HG03108 (cell line): ENCODE data around the gene SEPTIN3.

Source experiments
- ATAC-seq: cut with Tn5 transposase; IDR thresholded peaks from one replicate; pipeline ENCODE4 v1.9.1; 2021; ENCODE audit warnings: moderate library complexity; ENCODE audit not compliant: unreplicated experiment

The SEPTIN3 gene

DNA sequence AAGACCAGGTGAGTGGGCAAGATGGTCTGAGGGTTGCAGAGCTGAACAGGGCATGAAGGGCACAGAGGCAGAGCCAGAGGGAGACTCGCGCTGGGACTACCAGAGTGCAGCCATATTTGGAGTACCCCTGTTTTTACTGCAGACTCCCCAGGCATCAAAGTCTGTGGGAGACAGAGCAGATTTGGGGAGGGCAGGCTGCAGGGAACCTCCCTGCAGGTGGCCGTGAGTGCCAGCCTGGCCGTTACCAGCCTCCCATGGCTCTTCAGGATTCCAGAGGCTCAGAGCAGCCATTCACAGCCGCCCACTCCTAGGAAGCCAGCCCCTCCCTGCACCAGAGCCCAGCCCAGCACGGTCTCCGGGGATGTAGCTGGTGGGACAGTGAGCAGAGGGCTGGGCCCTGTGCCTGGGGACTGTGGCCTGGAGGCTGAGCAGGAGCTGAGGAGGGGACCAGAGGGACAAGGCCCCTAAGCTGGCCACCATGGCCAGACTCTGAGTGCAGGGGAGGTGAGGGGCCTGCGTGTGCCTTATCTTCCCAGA is at the start of gene SEPTIN3:
Gene SEPTIN3, plus strand, starts transcription at position 334 of the 537 bp plus-strand sequence. CDS start 2,050 bp downstream, outside the sequence.
- ATAC-seq, result no peak

DNA sequence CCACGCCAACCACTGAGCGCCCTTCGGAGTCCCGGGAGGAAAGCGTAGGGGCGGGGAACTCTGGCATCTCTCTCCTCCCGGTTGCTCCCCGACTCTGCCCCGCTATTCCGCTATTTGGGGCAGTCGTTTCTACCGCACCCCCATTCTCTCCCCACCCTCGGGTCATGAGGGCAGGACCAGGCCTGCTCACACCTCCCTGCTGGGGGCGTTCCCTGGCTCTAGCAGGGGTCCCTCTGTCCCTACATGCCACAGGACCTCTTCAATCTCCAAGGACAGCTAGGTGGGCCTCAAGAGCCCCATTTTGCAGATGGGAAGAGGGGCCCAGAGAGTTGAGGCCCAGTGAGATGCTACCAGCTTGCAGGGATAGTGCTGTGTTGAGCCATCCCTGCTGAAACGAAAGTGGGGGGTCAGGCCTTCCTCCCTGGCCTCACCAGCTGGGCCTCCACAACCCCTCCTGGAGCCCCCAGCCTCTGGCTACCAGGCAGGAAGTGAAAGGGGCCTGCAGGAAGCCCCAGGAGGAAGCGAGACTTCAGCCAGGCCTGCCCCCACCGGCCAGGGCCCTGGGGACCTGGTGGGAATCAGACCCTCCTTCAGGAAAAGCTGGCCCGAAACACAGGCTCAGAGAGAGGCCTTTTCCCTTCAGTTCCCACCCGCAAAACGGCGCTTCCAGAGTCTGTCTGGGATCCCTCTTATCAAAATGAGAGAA is 48.8 kb upstream of the SEPTIN3 start:
- ATAC-seq, result peak; percentile 17

DNA sequence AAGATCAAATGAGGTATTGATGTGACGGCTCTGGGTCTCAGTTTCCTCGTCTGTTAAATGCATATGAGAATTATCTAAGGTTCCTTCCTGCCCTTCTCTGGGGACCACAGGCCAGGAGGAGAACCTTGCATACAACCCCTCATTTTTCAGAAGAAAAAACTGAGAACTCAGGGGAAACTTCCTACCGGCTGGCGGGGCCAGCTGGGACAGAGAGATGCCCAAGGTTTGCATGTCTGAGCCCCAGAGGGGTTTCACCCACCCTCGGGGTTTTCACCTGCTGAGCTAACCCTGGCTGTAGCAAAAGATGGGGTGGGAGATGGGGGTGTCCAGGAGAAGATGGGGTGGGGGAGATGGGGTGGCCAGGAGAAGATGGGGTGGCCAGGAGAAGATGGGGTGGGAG is 46.9 kb upstream of the SEPTIN3 start:
- no peak for ATAC-seq

DNA sequence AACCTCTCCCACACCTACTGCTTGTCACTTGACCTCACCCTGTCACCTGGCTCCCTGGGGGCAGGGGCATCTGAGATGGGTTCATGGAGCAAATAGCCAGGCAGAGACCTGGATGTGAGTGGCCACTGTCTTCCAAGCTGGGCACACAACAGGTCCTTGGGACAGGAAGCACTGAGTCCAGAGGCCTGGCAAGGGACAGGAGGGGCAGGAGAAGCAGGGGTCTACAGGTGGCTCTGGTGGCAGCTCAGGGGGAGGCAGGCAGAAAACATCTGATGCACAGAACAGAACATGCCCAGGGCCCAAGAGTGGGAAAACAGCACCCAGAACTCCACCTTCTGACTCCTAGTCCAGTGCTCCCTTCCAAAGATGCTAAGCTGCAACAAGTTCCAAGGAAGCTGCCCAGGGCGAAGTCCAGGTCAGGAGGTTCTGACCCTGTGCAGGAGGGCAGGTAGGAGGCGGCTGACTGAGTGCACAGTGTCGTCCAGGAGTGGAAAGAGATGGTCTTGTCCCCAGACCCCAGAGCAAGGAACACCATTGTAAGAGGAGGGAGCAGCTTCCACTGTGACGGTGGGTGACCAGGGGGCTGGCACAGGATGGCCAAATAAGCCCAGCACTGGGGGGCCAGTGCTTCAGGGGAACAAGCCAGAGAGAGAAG is 46.2 kb upstream of the SEPTIN3 start:
- no peak for ATAC-seq

- ATAC-seq, result no peak
Measured at GRCh38 chr22:41923595-41924276, 45.5 kb upstream of the SEPTIN3 start.

DNA sequence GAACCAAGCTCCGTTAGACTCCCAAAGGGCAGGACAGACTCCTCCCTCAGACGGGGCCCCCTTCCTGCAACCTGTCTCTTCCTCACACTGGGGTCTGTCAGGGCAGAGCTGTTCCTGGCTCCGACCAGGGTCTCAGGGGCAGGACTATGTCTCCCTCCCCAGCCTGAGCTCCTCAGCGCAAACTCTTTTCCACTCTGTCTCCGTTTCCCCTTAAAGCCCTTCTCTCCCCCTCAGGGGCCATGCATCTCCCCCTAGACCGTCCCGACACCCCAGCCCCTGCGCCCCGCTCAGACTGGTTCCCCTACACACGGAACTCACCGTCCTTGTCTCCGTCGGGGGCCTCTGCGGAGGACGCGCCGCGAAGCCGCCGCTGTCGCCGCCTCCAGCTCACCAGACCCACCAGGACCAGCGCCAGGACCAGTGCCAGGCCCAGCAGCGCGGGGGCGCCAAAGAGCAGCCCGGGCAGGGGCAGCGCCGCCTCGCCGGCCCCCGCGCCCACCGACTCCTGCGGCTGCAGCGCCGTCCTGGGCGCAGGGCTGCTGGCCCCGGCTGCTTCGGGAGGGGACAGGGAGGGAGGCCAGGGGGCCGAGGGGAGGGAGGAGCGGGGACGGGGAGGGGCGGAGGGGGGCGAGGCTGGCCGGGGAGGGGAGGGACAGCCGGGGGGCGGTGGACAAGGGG is 43.3 kb upstream of the SEPTIN3 start:
- peak; percentile 32 for ATAC-seq

DNA sequence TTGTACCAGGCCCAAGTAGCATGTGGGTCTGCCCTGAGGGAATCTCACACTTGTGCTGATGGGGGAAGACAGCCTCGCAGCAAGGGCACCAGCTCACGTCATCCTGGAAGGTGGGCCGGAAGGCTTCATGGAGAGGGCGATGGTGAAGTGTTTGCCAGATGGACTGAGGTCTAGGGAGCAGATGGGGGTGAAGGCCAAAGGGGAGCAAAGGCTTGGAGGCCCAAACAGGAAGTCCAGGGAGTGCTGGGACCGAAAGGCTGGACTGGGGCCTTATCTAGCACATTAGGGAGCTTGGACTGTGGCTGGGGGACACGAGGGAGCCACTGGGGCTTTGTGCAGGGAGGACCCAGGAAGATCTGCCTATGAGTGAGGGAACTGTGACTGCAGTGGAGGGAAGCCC is 41.4 kb upstream of the SEPTIN3 start:
- no peak for ATAC-seq

DNA sequence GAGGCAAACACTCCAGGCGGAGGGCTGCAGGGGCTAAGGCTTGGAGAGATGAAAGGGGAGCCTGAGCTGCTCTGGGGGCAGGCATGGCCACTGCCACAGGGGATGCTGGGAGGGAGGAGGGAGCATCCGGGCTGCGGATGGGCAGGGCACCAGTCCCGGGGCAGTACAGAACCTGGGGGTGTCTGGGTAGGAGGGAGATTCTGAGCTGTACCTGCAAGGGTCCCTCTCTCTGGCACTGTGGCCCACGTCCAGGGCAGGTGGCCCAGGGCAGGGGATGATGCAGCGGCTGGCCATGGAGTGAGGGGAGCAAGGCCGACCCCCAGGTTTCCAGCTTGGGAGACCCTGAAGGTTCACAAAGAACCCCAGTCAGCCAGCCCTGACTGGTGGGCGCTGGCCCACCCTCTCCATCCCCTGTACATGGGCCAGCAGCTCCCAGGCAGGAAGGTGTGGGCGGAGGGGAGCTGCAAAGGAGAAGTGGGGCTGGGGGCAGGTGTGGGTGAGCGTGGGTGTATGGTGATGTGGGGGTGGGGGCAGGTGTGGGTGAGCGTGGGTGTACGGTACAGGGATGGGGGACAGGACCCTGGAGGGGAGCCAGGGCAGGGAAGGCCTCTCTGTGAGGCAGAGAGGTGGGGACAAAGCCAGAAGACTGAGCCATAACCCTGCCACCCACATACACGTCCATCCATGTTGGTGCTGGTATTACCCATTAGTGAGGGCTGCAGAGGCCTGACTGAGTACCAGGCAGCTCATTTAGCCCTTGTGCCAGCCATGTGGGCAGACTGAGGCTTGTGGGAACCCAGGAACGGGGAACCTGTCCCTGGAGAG is 40.4 kb upstream of the SEPTIN3 start:
- ATAC-seq, result no peak

DNA sequence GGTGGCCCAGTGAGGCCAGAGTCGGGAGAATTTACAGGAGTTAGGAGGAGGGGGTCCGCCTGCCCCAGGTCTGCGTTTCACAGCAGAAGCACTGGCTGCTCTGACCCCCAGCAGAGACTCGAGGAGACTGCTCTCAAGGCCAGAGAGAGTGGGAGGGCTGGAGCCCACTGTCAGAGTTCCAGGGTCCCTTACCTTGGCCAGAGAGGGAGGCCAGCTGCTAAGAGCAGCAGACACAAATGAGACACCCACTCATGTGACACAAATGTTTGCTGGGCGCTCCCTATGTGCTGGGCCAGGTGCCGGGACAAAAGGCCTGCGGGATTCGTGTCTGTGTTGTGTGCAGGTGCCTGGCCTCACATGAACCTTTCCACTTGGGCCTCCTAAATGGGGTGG is 39.8 kb upstream of the SEPTIN3 start:
- ATAC-seq, result no peak

GRCh38 chr22:41931701-41932269 is 37.5 kb upstream of the SEPTIN3 start:
- ATAC-seq, result peak; percentile 23

GRCh38 chr22:41932353-41932752 is 36.9 kb upstream of the SEPTIN3 start:
- ATAC-seq, result no peak

GRCh38 chr22:41933411-41934177 is 35.6 kb upstream of the SEPTIN3 start:
- no peak for ATAC-seq

DNA sequence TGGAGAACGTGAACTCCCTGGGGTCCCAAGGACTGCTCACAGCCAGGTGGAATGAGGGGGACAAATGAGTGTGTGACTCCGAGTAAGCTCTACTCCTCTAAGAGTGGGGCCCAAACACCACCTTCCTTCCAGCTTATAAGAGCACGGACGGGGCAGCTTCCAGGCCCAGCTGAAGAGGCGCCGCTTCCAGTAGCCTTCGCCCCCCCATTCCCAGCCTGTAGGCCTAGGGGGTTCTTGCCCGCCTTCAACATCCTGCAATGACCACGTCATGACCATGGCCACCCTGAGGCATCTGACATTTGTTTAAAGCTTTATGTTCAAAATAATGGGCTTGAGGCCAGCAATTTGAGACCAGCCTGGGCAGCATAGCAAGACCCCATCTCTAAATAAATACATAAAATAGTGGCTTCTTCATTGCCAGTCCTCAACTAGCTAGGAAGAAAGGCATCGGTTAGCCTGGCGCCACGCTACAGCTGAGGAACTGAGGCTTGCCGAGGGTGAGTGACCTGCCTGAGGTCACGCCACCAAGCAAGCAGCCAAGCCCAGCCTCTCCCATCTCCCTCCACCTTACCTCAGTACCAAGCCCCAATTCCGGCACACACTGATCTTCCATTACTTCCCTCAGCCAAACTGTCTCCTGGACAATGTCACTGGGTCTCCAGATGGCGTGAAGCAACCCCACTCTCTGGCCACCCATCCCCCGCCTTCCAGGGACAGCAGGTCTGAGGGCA is 34.8 kb upstream of the SEPTIN3 start:
- ATAC-seq, result no peak

DNA sequence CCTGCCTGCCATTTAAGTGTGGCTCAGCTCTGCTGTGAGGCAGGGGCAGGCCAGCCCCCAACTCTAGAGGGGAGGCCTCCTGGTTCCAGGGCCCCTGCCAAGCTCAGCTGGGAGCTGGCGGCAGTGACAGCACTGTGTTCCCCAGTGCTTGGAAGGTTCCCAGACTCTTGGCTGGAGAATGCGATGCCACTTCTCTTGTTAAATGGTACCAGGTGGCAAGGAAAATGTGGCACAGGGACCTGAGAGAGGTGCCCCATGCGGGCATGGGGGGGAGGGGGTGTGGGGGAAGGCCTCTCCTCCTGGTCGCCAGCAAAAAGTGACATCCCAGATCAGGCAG is 34.3 kb upstream of the SEPTIN3 start:
- ATAC-seq, result no peak

GRCh38 chr22:41935509-41935908 is 33.7 kb upstream of the SEPTIN3 start:
- ATAC-seq, result no peak

- ATAC-seq, result no peak
Measured at GRCh38 chr22:41936894-41937169, 32.4 kb upstream of the SEPTIN3 start.

GRCh38 chr22:41939981-41940831 is 29.0 kb upstream of the SEPTIN3 start:
- peak; percentile 41 for ATAC-seq
